Measurements from ENCODE around the gene TACC3.

Gene TACC3

DNA sequence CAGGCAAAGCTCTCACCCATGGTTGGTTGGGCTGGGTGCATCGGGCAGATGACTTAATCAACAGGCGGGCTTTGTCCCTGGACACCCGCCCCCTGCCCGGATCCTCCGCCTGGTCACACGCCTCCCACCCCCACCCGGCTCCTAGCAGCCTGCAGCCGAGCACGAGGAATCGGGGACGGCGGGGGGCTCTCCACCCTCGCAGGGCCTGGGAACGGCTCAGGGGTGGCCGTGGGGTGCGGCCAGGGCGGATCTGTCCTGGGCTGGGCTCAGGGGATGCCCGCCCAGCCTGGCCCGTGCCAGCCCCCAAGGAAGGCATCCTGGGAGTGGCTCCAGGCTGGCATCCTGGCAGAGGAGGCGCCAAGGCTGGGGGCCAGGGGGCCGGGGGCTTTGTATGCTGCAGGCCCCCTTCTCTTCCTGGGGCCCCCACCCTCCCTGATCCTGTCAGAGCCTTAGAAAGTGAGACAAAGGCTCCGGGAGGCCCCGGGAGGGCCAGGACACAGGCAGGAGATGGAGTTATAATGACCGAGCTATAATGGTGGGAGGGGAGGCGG lies 39.3 kb downstream of the TACC3 start:
- DNase-seq (ENCODE audit: low spot score): no peak

DNA sequence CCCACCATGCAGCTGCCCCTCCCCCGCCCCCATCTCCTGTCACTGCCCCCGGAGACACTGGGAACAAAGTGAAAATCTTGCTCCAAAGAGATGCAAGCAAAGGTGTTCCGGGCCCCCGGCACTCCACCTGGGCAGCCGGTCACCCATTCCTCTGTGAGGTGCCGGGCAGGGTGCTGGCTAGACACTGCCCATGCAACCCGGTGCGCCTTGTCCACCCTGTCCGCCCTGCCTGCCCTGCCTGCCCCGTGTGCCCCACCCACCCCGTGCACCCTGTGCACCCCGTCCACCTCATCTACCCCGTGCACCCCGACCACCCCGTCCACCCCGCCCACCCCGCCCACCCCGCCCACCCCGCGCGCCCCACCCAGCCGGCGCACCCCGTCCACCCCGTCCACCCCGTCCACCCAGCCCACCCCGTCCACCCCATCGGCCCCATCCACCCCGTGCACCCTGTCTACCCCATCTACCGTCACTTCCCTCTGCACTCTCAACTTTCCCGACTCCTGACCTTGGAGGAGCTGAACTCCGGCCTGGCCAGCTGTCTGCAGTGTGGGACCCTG lies 39.9 kb downstream of the TACC3 start:
- DNase-seq (ENCODE audit: low spot score): no peak

DNA sequence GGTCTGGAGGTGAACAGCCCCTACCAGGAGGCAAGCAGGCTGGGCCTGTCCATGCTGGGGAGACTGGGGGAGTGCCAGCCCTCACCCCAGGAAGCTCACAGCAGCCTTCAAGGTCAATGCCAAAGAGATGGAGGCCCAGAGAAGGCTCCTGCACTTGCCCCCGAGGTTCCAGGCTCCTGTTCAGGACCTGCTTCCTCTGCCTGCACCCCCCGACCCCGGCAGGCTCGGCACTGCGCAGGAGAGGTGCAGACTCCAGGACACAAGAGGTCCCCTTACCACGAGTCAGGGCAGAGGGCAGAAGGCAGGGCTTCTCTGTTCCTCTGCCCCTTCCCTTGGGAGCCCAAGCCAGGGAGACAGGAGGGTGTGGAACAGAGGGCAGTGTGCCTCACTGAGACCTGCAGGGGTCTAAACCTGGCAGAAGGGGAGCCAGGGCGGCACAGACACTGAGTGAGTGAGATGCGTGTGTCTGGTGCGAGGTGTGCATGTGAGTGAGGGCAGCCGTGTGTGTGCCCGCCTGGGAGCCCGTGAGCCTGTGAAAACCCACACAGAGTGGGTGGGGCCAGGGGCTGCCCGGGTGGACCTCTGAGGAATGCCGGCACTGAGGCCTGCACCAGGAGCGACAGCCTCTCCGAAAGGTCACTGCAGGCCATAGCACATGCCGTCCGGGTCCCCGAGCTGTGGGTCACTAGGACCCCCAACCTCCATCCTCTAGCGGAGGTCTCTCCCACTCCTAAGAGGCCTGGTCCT lies 41.1 kb downstream of the TACC3 start:
- DNase-seq (ENCODE audit: low spot score): no peak

DNA sequence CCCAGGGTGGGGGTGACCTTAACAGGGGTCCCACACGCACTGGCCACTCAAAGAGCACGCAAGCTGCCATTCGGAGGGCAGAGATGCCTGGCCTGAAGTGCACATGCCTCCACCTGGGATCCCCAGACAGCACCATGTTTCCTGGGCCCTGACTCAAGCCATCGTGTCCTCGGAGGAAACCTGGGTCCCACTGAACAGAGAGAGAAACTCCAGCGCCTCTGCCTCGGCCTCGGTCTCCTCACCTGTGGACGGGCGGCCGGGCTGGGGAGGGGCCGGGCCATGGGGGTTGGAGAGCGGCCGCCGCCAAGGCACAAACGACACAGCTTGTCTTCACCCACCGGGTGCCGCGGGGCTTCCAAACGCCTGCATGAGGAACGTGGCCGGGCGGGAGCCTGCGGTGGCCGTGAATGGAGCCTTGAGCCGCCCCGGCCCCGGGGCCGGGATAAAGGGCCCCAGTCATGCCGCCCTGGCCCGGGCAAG lies 41.8 kb downstream of the TACC3 start:
- DNase-seq (ENCODE audit: low spot score): no peak

DNA sequence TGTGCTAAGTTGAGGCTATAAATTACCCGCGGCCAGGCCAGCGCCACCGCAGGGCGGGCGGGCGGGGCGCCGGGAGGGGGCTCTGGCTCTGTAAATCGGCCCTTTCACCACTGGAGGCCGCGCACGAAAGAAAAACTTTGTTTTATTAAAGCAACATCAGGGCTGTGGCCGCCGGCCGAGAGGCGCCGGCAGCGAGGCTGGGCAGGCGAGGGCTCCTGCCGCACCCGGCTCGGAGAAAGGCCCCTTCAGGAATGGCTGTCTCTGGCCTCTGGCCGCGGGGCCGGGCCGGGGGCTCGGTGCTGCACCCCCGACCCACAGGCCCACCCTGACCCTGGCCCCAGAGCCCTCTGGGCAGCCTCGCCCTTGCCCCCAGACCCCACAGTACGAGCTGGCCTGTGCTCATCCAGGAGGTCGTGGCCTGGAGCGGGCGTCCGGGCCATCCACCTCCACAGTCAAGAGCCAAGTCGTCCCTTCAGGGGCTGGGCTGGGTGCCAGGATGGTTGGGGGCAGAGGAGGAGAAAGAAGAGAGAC lies 42.3 kb downstream of the TACC3 start:
- DNase-seq (ENCODE audit: low spot score): no peak

DNA sequence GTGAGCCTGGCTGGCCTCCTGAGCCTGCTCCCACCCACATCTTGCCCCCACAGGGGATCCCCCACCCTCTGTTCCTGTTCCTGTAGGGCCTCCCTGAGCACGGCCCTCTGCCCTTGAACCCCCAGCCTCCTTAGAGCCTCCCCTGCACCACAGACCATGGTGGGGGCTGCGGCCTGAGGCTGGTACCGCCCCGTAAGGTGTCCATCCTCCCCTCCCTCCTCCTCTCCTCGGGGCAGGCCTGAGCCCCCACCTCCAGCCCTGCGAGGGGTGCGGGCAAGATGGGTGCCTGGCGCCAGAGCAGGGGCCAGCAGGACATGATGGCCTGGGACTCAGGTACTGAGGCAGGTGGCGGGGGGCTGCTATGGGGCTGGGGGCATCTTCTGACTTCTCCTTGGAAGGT lies 43.3 kb downstream of the TACC3 start:
- DNase-seq (ENCODE audit: low spot score): no peak

DNA sequence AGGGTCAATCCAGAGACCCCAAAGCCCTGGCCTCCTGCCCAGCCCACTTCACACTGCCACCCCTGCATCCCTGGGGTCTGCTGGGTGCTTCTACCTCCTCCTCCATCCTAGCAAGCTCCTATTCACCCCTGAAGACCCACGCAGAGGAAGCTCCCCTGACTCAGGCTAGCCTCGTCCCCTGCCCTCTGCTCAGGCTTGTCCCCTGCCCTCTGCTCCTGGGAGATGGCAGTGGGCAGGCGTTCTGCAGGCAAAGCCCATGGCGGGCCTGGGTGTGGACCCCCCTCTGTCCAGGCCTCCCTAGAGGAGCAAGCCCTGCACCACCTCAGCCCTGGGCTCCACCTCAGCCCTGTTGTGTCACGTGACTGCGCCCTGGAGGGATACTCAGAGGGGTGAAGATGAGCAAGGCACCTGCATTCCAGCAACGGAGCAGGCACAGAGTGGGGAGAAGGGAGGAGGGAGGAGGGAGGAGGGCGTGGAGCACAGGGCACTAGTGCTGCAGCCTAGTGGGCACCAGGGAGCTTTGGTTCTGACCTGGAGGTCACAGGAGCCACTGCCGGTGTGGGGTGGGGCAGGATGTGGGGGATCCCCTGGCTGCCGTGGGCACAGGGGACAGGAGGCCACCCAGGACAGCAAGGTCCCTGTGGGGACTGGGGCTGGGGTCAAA lies 44.2 kb downstream of the TACC3 start:
- DNase-seq (ENCODE audit: low spot score): no peak

DNA sequence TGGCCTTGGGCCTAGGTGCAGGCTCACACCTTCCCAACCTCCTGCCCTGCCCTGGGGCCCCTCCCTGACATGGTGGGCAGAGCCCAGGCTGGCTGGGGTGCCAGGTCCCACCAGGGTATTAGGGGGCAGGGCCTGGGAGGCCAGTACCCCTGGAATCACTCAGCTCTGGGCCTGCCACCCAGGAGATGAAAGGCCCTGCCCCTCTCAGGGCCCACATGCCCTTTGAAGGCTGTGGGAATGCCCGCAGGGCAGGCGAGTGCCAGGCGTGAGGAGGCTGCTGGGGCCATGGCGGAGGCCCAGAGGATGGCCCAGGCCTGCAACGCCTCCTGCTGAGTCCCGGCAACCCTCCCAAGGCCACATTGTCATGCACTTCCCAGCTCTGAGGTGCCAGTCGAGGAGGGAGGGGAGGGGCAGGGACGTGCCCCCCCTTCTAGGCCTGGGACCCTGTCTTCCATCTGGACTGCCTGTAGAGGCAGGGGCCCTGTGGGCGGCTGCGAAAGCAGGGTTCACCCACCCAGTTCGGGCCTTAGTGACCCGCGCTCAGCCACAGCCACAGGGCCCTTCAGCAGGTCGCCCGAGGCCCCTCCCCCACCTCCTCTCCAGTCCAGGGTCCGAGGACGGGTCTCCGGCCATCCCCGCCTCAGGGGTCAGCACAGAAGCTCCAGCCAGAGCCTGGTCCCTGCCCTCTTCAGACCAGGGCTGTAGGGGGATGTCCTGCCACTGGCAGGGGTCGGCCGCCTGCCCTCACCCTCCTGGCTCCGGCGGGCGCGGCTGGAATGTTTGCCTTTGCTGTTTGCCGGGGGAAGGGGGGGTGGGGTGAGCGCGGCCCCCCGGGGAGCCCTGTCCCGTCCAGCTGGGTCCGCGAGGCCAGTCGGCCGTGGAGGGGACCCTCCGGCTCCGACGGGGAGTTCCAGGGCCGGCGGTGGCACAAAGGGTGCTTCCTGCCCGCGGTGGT lies 45.1 kb downstream of the TACC3 start:
- no peak for DNase-seq (ENCODE audit: low spot score)

DNA sequence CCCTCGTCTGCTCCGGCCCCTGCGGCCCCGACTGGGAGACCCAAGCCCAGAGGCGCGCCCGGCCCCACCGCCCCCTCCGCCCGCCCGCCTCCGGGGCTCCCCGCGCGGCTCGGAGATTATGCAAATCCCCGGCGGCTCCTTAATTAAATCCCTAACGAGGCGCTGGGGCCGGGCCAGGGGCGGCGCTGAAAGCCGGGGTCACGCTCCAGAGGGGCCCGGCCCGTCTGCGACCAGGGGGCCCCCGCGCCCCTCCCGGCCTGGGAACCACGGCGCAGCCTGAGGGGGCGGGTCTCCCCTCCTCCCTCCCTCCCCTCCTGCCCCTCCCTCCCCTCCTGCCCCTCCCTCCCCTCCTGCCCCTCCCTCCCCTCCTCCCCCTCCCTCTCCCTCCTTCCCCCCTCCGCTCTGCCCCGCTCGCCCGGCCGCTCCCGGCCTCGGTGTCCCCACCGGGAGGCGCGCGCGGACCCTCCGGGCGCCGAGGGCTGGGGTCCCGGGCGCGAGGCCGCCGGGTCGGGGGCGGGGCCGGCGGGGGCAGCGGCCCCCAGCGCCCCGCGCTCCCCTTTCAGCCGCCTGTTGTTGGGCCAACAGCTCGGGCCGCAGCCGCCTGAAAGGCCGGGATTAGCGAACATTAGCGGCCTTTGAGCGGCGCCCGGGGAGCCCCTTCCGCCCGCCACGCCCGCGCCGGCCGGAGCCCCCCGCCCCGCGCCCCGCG lies 45.9 kb downstream of the TACC3 start:
- no peak for DNase-seq (ENCODE audit: low spot score)

DNA sequence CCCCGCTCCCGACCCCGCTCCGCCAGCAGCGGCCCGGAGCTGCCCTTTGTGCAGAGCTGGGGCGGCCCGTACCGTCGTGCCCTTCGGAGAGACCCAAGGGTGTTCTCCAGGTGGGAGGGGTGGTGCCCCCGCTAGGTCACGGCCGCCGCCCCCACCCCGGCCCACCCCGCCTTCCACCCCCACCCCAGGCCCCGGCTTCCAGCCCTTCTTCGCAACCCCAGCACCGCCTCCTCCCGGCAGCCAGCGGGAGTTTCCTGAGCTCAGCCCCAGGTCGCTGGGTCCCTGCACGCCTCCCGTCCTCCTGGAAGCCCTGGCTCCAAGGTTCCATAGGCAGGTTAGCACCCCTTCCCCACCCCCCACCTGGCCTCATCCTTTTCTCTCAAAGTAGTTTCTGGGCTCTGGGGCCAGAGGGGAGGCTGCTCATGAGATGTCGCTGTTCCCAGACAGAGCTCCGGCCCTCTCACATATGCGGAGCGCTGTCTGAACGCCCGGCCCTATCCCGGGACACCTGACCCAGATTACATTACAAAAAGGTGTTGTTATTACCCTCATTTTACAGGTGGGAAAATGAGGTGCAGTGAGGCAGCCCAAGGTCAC lies 46.5 kb downstream of the TACC3 start:
- peak; percentile 53 for DNase-seq (ENCODE audit: low spot score)

DNA sequence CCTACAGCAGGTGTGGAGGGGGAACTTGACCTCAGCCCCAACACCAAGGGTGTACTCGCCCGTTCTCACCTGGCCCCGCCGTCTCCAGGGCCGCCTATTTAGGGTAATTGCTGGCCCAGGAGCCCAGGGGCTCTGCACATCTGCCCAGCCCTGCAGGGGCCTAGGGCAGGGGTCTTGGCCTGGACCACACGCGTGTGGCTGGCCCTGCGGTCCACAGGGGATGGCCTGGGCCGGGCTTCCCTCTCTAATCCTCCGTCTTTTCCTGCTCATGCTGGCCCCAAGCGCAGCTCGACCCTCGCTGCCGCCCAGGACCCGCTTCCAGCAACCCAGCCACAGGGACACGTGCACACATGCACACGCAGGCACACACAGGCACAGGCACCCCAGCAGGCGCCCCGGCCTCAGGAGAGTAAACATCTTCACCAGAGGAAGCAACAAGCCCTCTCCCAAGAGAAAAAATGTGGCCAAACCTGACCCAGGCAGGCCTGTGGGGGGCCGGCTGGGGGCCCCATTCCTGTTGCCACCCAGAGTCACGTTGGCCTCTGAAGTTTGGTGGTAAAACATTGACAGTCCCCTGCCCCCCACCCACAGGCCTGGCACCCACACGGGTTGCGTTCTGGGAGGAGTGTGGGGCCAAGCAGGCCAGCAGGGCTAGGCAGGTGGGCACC lies 47.2 kb downstream of the TACC3 start:
- no peak for DNase-seq (ENCODE audit: low spot score)

DNA sequence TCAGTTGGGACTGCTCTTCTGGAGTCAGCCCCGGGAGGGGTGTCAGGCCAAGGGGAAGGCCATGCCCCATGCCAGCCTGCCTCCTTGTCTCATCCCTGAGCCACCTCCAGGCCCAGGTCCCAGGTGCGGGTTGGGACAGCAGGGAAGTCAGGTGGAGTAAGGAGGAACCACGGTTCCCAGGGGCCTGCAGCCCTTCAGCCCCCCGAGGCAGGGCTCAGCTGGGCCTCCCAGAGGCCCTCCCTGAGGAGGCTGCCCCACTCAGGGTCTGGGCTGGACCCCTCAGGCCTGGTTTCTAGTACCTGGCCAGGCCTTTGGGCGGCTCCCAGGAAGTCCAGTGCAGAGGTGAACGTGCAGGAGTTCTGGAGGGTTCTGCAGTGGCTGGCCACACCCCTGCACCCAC lies 48.4 kb downstream of the TACC3 start:
- no peak for DNase-seq (ENCODE audit: low spot score)

DNA sequence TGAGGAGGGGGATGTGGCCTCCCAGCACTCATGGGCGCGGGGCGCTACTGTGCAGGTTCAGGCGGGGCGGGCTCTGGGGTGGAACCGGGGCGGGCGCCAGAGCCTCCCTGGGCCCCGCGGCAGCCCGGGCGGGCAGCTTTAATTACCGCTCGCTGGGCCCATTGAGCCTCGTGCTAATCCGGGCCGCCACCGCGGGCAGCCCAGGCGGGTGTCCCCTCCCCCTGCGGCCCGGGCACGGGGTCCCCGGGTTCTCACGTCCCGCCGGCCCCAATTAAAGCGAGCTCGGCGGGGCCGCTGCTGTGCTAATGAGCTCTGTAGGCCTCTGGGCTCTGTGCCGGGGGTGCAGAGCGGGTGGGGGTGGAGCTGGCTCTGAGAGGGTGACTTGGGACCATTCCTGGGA lies 48.9 kb downstream of the TACC3 start:
- no peak for DNase-seq (ENCODE audit: low spot score)

DNA sequence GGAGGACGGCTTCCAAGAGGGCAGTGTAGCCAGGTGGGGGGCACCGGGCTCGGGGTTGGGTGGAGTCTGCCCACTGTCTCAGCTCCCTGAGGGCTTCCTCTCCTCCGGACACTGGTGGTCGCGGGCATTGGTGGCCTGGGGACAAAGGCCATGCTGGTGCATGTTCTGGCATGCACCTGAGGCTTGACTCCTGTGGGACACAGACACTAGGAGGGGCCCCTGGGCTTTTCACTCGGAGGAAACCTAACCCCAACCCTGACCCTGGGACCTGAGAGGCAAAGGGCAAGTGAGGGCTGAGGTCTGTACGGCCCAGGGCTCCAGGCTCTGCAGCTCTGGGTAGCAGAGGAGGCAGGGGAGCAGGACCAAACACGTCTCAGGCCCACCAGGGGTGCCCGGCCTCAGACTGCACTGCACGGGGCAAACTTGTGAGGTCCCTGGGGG lies 49.5 kb downstream of the TACC3 start:
- DNase-seq (ENCODE audit: low spot score): no peak

DNA sequence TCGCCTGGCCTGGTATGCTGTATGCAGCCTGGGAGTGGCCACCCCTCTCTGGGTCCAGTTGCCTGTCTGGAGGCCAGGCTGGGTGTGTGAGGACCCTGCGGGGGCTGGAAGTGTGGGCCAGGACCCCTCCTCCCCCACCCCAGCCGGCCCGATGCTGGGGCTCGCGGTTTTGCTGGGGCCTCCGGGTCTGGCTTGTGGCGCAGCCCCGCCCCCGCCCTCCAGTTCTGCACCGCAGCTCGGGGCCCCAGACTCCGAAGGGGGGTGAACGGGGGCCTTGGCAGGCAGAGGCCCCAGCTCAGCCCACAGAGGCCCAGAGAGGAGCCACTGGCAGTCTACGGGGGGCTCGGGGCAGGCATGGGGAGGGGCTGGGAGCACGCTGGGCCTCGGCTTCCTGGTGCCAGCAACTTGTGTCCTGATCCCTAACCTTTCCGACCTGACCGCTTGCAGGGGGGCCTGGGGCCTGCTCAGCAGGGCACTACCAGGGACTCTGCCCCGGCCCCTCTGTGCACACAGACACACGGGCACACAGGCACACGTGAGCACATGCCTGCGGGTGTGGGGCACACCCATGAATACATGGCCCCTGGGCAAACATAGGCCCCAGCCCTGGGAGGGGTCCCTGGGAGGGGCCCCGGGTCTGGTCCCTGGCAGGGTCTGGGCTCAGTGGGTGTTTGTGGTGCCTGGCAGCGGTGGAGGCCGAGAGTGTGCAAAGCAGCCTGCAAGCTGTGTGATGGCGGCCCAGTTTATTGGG lies 50.4 kb downstream of the TACC3 start:
- DNase-seq (ENCODE audit: low spot score): no peak

DNA sequence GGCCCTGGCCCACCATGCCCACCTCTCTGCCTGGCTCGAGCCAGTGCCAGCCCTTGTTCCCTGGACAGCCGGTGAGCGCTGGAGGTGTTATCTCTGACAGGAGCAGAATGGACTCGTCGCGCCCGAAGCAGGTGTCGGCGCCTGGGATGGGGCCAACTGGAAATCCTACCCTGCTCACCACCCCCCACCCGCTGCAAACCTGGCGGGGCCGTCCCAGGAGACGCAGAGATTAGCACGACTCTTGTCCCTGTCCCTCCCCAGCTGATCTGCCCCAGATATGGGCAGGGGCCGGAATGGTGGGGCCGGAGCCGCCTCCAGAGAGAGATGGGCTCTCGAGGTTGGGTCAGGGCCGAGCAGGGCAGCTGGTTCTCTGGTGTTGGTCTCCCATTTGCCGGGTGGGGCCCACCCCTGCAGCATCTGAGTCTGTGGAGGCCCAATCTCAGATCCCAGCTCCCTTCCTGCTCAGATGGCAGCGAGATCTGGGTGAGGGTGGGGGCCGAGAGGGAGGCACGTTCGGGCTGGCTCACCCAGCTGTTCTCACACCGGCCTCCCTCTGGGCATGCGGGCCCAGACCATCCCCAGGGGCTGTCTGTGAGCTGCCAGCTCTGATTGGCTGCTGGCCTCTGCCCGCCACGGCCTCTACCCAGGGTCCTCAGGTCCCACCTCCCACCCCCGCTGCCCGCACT lies 51.7 kb downstream of the TACC3 start:
- no peak for DNase-seq (ENCODE audit: low spot score)

DNA sequence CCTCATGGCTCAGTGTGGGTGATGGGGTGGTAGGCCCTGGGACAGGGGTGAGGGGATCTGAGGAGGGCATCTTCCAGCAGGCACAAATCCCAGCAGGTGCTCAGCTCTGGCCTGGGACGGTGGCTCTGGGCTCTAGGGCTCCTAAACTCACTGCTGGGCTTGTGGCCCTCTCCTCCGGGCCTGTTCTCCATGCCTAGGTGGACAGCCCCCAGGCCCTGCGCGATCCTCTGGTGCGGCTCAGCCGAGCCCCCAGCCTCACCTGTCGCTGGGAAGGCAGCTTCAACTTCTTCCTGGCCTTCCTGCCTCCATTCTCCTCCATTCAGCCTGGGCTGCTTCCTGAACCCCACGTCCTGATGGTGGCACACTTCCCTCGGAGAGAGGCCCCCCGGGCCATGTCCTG lies 52.4 kb downstream of the TACC3 start:
- no peak for DNase-seq (ENCODE audit: low spot score)

DNA sequence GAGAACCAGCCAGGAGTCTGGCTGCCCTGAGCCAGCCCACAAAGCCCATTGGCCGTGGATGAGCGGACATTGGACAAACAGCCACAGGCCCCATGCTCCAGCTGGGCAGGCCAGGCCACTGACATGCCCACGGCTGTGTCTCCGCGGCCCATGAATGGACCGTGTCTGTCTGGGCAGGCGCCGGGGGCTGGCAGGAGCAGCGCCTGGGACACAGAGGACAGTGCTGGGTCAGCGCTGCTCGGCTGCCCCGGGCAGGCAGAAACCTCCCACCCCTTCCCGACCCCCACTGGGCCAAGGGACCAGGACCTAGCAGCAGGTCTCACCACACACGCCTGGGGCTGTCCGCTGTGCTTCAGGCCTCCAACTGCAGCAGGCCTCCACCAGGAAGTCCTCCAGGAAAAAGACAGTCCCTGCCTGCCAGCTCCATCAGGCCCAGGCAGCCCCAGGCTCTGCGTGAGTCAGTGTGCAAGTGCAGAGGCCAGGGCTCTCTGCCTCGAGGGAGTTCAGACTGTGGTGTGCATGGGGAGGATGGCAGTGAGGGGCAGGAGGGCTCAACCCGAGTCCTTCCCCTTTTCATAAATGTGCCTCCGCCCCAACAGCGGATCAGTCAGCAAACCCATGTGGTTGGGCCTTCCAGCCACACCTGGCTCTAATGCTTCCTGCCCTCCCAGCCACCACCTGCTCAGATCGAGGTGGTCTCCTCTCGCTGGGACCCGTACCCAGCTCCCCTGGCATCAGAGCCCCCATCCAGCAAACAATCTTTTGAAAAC lies 54.6 kb downstream of the TACC3 start:
- DNase-seq (ENCODE audit: low spot score): no peak

Measured in RKO (cell line).